Dedifferentiated amniotic fluid mesenchymal stem cell (primary cell): ENCODE results near the gene MED27.
"Not testable (repeated sequence)": the region's sequence is repeated elsewhere in the genome, so short reads cannot be mapped to it uniquely, and the experiment has no call there.

Experiments
- DNase-seq: peaks from one replicate; pipeline ENCODE4 v3.0.0-alpha.2; 2016; ENCODE audit errors: extremely low spot score

MED27 gene

DNA sequence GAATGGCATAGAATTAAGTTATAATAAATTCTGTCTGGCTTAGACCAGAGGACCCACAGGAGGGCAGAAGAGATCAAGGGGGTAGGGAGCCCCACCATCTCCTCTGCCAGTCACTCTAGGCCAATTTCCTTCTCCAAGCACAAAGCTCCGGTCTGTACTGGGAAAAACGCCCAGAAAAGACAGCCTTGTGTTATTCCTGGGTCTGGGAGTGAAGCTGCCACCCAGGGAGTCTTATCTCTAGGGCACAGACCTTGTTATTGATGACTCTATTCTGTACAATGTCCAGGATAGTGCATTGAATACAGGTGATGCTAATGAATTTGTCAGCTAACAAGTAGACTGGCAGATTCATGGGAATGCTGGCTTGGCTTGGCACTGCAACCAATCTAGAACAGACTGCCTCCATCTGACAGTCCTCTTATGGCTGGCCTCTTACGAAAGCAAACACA, 60.7 kb downstream of the MED27 start:
- no peak for DNase-seq

DNA sequence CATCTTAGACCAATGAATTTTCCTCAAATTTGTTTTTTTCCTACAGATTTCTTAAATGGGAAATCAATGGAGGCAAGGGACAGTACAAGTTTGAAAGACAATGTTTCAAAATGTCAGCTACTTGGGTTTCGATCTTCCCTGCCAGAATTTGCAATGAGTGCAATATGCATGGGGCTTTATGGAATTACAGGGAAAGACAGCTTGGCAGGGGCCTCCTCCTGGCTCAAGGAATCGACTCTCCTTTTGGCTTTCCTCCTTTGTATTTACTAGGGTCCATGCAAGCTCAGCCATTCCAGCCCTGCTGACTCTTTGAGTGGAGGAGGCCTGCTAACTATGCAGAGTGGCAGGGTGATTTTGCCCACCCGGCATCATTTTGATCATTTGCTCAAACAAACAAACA, 63.2 kb downstream of the MED27 start:
- DNase-seq: no peak

DNA sequence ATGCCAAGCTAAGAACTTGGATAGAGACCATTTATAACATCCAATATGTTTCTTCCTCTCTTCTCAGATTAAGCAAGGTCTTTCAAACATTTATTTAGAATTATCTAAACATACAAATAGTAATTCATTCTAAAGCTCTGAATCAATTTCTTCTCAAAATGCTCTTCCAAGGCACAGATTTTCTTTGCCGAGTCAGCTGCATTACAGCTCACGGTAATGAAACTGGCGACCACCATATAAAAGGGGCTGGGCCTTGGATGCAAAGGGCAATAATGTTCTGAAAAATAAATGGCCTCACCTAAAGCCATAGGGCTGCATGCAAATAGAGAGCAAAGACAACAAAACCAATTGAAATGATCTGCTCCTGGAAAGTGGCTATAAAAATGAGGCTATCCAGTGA, 63.8 kb downstream of the MED27 start:
- no peak for DNase-seq

DNA sequence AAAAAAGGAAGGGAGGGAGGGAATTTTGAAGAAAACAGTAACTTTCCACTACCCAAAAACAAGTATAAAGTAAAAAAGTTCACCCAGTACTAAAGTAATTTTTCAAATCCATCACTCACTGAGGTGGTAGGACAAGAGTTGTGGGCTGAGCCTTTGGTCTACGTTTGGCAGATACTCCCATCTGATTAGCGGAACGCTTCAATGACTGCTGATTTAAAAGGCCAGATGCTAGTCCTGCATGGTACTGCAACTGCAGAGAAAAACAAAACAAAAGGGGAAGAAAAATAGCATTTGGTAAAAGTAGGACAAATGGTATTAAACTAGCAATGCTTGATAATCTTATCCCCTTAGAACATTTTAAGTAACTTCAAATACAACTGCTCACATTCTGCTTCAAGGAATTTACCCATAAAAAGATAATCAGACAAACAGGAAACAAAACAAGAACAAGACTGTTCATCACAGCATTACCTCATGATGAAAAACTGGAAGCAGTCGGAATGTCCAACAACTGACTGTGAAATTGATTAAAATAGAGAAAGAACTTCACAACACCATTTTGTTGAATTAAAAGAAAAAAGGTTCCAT, 65.4 kb downstream of the MED27 start:
- DNase-seq: no peak

DNA sequence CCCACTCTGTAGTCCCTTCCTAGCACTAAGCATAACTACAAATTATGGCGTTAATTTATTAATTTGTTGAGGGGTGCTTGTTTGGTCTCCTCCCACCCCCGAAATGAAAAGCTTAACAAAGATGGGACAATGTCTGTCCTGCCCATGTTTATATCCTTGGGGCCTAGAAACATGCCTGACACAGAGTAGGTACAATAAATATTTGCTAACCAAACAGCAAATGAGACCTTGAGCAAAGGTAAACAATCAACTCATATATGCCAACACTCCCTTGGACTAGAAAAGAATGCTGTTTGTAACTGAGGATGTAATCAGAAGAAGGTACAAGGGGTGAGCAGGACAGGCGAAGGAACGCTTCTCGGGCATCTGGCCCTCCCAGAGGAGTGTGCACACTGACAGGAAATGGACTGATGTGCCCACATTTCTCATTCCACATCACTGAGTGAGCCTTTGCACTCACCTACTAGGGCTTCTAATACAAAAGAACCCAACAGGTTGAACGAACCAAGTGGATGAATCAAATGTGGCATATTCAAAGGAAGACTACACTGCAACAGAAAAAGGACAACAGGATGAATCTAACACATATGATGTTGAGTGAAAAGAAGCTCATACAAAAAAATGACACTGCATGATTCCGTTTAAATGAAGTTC, 66.8 kb downstream of the MED27 start:
- no peak for DNase-seq

DNA sequence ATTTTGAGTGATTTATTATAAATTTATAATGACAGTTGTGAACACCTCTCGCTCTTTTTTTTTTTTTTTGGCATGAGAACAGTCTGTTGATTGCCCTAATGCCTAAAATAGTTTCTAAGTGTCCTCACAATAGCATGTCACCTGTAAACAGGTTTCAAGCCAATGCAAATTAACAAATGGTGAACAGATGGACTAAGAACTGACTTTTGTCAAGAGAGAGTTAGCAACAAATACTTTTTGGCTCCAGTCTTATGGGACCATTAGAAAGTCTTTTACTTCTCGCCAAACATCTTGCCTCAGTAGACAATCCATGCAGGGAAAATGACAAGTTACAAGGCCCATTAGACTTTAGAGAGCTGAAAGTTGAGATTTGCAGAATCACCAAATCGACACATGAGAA, 67.8 kb downstream of the MED27 start:
- no peak for DNase-seq

DNA sequence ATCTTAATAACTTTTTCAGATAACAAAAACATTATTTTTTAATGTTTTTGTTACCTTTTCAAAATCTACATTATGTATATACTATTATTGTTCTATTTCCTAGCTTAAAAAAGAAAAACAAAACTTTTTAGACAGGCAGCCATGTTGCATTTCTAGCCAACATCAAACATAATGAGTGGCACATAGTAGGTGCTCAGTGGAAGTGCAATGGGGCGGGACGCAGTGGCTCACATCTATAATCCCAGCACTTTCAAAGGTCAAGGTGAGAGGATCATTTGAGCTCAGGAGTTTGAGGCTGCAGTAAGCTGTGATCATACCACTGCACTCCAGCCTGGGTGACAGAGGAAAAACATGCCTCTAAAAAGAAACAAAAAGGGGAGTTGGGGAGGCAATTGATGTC, 68.4 kb downstream of the MED27 start:
- DNase-seq: no peak

DNA sequence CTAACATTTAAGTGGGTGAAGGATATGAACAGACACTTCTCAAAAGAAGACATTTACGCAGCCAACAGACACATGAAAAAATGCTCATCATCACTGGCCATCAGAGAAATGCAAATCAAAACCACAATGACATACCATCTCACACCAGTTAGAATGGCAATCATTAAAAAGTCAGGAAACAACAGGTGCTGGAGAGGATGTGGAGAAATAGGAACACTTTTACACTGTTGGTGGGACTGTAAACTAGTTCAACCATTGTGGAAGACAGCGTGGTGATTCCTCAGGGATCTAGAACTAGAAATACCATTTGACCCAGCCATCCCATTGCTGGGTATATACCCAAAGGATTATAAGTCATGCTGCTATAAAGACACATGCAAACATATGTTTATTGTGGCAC, 69.5 kb downstream of the MED27 start:
- DNase-seq: not testable (repeated sequence)

DNA sequence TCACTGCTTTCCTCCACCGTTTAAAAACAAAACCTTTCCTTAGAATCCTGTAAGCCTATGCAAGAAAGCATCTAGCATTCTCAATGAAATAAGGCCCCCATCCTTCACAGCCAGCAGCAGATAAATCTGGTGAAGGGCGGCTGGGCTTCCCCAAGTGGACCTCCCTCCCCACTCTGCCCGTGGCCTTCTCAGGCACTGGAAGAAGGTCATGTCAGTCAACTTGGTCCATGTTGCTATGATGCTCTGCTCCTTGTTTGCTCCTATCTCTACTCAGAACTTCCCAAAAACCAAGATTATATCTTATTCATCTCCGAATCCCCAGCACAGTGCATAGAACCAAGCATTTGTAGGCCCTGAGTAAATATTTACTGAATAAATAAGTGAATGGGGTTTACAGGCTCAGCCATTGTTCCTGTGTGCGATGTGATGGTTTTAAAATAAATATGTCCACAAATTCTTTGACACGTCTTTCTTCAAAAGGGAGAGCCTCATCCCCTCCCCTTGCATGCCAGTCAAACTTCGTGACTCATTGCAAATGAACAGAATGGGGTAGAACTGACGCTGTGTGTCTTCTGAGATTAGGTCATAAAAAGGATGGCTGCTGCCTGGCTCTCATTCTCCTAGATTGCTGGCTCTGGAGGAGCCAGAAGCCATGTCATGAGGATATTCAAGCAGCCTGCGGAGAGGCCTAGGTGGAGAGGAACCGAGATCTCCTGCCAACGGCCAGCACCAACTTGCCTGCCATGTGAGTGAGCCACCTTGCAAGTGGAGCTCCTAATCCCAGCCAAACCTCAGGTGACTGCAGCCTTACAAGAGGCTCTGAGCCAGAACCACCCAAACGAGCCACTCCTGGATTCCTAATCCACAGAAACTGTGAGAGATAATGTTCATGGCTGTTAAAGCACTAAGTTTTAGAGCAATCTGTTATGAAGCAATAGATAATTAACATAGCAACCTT, 70.5 kb downstream of the MED27 start:
- no peak for DNase-seq

DNA sequence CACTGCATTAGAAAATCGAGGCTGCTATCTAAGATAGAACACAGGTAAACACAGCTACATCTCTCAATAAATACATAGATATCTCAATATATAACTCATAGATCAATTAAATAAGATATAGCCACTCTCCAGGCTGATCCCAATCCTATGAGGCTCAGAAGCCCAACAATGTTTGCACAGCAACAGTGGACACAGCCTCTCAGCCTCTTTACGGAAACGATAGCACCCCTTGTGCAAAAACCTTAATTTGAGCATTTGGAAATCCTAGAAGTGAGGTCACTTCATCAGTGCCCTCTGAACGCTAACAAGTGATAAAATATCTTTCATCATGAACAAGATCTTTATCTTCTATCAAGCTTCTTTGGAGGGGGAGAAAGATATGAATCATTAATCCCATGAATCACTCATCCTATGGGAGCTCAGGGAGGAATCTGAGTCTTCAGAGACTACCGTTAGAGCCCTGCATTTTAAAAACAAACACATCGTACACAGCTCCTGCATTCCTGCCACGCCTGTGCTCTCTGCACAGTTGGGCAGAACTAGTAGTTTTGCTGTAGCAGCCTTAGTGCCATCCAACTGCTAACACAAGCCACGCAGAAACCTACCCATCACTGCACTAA, 71.4 kb downstream of the MED27 start:
- DNase-seq: peak; percentile 34

DNA sequence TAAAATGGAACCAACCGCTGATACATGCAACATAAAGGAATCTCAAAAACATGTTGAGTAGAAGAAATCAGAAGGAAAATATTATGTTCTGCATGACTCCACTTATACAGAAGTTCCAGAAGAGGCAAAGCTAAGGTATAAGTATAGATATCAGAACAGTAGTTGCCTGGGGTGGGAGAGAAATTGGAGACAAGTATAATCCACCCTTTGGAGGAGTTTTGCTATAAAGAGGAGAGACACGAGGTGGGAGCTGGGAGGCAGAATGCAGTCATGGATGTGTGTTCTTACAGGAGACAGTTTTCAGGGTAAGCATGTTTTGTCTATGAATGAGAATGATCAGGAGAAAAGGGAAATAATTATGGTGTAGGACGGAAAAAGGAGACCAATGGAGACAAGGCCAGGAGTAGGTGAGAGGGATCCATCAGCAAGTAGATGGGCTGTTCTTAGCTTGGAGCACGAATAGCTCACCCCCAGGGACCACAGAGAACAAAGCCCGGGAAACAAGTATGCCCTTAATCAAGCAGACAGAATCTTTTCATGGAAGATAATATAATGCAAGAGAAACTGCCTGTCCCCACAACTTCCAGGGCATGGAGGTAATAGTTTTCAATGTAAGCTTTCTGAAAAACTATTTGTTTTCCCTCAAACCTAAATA, 72.2 kb downstream of the MED27 start:
- no peak for DNase-seq

DNA sequence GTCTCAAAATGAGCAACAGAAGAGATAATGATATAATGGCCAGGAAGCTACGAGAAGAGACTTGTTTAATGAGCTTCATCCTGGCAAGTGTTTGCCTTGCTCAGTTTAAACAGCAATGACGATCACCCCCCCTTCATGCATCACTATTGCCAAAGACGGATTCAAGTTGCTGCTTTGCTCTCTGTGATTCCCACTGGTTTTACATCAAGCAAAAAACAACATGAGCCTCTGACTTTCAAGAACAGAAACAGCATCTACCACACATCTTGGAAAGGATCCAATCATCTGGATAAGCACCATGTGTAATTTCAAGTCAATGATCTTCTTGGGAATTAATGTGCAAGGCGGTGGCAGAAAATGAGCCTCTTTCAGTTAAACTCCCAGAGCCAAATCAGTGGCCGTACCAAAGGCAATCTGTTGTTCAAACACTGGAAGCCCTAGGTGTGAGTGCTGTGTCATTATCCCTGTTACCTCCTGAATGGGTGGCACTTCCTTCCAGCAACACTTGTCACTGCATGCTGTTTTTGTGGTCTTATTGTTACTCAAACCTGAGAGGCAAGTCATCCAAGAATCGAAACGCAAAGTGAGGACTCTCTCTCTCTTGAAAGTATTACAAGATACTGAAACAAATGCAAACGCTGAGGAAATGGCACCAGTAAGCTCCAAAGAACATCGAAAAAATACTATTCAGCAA, 72.8 kb downstream of the MED27 start:
- DNase-seq: no peak

DNA sequence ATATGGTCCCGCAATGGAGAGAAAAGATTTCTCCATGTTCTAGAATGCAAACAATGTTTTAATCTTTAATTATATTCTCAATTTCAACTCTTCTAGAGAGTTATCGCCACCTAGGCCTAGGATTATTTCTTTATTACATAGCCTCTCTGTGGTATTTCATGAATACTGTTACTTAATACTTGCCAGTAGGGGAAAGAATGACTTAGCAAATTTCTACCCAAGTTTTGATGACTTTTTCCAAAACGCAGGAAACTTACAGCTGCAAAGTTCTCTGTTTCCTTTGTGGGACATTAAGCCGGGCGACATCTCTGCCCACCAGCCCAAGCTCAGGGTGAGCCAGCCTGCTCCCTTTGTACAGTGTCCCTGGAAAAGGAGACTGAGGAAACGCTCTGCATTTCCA, 73.8 kb downstream of the MED27 start:
- no peak for DNase-seq

DNA sequence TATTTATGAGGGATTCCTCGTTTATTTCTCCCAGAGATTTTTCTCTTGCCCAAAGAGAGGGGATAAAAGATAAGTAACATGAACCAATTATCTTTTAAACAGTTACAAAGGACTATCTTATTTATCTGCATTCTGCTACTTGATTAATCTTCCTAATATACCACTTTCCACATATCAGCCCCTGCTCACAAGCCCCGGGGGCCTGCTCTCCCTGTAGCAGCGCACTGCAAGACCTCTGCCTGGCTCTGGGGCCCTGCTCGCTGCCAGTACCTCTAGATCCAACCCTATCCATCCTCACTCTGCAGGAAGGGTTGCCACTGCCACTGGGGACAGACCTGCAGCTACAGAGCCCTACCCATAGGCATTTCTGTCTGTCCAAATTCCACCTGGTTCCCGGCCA, 75.3 kb downstream of the MED27 start:
- DNase-seq: no peak

DNA sequence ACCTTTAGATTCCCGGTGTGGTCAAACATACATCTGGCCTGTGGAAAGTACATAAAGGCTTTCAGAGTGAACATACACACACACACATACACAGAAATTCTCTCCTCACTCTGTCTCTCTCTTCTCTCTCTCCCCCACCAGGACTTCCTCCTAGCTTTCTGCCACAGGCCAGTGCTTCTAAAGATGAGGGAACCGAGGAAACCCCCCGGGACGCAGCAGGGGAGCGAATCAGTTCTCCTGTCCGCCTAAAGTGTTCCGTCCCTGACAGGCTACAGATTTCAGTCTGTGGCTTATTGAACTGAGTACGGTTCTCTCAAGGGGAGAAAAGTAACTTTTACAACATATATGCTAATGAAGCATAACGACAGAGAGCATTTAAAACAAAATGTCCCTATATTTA, 75.8 kb downstream of the MED27 start:
- DNase-seq: no peak

DNA sequence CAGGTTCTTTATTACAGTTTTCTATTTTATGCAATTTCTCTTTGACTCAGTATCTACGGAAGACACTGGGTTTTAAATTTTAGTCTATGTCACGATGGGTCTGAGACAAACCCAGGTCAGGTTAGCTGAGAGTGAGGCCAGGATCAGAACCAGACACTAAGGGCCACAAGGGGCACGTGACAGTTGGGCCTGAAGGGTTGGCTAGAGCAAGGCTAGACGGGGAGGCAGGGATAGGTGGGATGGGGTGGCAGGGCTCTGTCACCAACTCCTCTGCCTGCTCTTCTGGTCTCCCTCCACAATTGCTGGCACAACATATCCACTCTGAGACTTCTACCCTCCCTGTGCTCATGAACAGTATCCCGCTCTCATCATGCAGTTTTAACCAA, 76.4 kb downstream of the MED27 start:
- DNase-seq: no peak

DNA sequence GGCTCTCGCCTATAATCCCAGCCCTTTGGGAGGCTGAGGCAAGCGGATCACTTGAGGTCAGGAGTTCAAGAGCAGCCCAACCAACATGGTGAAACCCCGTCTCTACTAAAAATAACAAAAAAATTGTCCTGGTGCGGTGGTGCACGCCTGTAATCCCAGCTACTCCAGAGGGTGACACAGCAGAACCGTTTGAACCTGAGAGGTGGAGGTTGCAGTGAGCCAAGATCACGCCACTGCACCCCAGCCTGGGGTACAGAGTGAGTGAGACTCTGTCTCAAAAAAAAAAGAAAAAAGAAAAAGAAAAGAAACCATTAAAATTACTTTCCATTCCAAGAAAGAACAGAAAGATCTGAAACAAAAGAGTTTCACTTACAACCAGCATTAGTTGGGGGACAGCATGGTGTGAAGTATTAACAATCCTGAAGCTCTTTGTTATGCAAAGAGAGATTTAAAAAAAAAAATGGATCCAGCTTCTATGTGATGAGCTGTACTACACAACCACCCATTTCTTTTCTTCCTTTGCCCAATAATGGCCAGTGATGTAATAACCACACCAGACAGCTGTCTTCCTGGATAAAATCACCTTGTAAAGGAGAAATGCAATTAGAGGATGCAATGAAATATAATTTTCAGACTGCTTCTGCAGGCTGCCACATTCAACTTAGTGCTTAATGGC, 76.9 kb downstream of the MED27 start:
- no peak for DNase-seq

DNA sequence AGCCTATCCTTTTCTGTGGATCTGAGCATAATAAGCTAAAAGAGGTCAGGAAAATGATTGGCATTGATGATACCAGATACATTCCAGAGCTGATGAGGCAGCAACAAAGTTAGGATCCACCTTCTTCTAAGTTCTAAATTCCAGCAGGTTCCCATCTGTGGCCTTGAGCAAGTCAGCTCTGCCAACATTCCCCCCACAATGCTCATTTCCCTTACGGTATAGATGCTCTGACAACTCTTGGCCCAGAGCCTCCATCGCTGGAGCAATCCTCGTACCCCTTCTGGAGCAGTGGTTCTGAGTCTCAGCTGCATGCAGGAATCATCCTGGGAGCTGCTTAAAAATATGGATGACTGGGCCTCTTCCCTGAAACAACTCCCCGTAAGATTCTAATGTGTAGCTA, 78.1 kb downstream of the MED27 start:
- DNase-seq: no peak

DNA sequence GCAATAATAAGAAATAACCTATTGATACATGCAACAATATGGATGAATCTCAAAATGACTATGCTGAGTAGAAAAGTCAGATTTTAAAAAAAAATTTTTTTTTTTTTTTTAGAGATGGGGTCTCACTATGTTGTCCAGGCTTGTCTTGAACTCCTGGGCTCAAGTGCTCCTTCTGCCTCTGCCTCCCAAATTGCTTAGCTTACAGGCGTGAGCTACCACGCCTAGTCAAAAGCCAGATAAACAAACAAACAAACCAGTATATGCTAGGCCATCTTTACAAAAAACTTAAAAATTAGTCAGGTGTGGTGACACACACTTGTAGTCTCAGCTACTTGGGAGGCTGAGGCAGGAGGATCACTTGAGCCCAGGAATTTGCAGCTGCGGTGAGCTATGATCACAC, 79.0 kb downstream of the MED27 start:
- no peak for DNase-seq

DNA sequence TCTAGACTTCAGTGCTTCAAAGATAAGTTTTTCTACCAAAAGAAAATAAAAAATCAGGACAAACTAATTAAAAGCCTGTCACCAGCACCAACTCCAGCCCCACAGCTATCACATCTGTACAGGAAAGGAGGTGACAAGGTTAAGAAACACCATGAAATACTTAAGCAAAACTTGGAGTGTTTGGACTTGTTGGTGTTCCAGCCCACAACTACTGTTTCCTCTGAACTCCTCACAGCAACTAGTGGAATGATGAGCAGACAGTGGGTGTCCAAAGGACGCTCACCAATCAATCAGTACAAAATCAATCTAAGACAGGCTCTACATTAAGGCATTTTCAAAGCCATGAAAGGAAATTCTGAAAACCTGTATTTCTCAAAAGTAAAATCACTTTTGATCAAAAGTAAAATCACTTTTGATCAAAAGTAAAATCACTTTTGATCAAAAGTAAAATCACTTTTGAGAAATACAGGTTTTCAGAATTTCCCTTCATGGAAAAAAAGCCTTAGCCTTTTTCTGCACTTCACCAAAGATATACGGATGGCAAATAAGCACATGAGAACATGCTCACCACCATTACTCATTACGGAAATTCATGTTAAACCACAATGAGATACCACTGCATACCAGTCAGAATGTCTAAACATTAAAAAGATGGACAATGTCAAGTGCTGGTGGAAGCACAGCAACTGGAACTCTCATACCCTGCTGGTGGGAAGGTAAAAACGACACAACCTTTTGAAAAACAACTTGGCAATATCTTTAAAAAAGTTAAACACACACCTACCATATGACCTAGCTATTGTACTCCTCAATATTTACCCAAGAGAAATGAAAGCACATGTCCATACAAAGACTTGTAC, 79.7 kb downstream of the MED27 start:
- no peak for DNase-seq
